Esophagus (tissue), 2 donors: Measurements from ENCODE around the gene NR1I3. TPM values are rescaled to one million over a fixed set of nuclear protein-coding genes. Genes with fewer than 3 reads are reported as not detected.
"Not testable (repeated sequence)": the region's sequence is repeated elsewhere in the genome, so short reads cannot be mapped to it uniquely, and the experiment has no call there.

Experiments
- H3K27ac ChIP-seq, 2 donors: one replicate each; pipeline ENCODE4 v1.5.1; 2013; ENCODE audit warnings: low read depth in 2 of 2, mild to moderate bottlenecking in 2 of 2, inconsistent platforms in 1 of 2, low read length in 1 of 2, moderate library complexity in 1 of 2
- H3K27me3 ChIP-seq, 2 donors: one replicate each; pipeline ENCODE4 v1.6.1; 2013; ENCODE audit warnings: low read length in 2 of 2, control low read depth in 1 of 2, mild to moderate bottlenecking in 1 of 2; ENCODE audit not compliant: insufficient read depth in 2 of 2, control insufficient read depth in 1 of 2
- H3K36me3 ChIP-seq, 2 donors: one replicate each; pipeline ENCODE4 v1.6.1; 2013; ENCODE audit warnings: low read length in 1 of 2; ENCODE audit not compliant: control insufficient read depth in 2 of 2, insufficient read depth in 2 of 2
- H3K4me1 ChIP-seq, 2 donors: one replicate each; pipeline ENCODE4 v1.6.1; 2013; ENCODE audit warnings: low read length in 1 of 2; ENCODE audit not compliant: control insufficient read depth in 2 of 2, insufficient read depth in 2 of 2
- H3K4me3 ChIP-seq, 2 donors: one replicate each; pipeline ENCODE4 v1.5.1; 2013; ENCODE audit warnings: low read length in 2 of 2, mild to moderate bottlenecking in 2 of 2, low read depth in 1 of 2, moderate library complexity in 1 of 2
- H3K9me3 ChIP-seq, 2 donors: one replicate each; pipeline ENCODE4 v1.6.1; 2013; ENCODE audit warnings: mild to moderate bottlenecking in 2 of 2, low read depth in 1 of 2, low read length in 1 of 2, moderate library complexity in 1 of 2; ENCODE audit not compliant: control insufficient read depth in 2 of 2, insufficient read depth in 1 of 2
- WGBS, 2 donors: extraction: QIAGEN DNeasy Blood & Tissue Kit; methylation state at CpG; one replicate each; pipeline ENCODE4 v1.1.7; 2013; 5-methylcytosine and 5-hydroxymethylcytosine counted together
- polyA plus RNA-seq, 2 donors: library from polyadenylated mRNA; stranded (reverse); fragments of 200-250 nt; gene quantifications; one replicate each; pipeline ENCODE4 v1.2.3, GENCODE V29; 2013
- donor health status: healthy with polysubstance abuse.
- donor health status: Bipolar disorder and iron deficiency.

The NR1I3 gene
- polyA plus RNA-seq, 2 donors: 0.07 TPM; not detected in 1

DNA sequence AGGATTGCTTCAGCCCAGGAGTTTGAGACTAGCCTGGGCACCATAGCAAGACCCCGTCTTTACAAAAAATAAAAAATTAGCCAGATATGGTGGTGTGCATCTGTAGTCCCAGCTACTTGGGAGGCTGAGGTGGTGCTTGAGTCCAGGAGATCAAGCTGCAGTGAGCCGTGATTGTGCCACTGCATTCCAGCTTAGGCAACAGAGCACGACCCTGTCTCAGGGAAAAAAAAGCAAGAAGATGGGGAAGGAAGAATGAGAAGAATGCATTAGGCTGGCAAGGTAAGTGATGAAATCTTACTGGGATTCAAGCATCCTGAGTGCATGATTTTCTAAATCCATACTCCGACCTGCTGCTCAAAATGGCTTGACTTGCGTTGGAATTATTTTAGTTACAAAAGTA, 27.3 kb upstream of the NR1I3 start:
- Histone ChIP-seq H3K4me3 (no peak overlapping the region), H3K9me3 (no peaks in the 10 kb centered on the region), H3K36me3 (no peaks in the 10 kb centered on the region), H3K4me1 (peaks cover 2 to 6% of the 10 kb centered on the region in 2 donors), H3K27me3 (no peaks in the 10 kb centered on the region), H3K27ac (no peak overlapping the region)
- WGBS, 2 donors: 82 to 85% methylated on average over 5 of the region's 5 CpGs

DNA sequence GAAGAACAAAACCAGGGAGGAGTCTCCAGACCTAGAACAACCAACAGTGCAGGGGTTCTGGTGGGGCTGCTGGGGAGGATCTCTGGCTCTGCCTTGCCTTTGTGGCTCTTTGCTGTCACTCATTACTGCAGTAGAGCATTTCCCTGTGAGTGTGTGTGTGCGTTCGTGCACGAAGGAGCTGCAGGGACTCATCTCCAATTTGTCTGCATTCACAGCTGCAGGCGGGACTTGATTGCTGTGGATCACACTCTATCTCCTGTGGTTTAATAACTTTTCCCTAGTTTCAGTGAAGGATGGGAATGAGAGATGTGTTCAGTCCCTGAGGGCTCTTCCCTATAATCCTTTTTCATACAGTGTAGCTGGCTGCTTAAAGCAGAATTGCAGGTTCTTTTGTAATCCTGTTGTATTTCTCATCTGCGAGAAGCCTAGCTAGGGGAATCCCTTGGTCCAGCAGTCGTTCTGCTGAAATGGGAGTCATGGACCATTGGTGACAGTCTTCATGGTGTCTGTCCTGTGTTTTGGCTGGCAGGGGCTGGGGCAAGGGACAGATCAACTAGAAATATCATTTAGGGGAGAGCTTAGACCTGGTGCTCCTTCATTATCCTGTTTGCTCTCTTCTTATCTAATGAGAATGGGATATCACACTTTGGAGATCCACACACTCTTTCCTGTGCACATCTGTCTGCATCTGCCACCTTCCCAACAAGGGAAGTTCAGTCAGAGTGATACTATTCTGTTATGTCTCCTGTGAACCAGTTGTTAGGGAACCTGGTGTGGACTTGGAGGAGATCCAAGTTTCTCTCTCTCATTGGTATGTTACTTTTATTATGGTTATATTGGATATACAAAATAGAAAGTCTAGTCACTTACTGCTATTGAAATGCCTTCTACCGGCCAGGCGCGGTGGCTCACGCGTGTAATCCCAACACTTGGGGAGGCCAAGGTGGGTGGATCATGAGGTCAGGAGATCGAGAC, 23.5 kb upstream of the NR1I3 start:
- Histone ChIP-seq H3K36me3 (no peaks in the 10 kb centered on the region), H3K4me1 (peaks cover 8 to 9% of the 10 kb centered on the region in 2 donors), H3K27me3 (no peaks in the 10 kb centered on the region), H3K4me3 (no peak overlapping the region), H3K9me3 (peaks cover 0 to 9% of the 10 kb centered on the region in 2 donors), H3K27ac (peak overlapping the region; percentile 5 to 62)
- WGBS, 2 donors: 49 to 59% methylated on average over 12 of the region's 12 CpGs

DNA sequence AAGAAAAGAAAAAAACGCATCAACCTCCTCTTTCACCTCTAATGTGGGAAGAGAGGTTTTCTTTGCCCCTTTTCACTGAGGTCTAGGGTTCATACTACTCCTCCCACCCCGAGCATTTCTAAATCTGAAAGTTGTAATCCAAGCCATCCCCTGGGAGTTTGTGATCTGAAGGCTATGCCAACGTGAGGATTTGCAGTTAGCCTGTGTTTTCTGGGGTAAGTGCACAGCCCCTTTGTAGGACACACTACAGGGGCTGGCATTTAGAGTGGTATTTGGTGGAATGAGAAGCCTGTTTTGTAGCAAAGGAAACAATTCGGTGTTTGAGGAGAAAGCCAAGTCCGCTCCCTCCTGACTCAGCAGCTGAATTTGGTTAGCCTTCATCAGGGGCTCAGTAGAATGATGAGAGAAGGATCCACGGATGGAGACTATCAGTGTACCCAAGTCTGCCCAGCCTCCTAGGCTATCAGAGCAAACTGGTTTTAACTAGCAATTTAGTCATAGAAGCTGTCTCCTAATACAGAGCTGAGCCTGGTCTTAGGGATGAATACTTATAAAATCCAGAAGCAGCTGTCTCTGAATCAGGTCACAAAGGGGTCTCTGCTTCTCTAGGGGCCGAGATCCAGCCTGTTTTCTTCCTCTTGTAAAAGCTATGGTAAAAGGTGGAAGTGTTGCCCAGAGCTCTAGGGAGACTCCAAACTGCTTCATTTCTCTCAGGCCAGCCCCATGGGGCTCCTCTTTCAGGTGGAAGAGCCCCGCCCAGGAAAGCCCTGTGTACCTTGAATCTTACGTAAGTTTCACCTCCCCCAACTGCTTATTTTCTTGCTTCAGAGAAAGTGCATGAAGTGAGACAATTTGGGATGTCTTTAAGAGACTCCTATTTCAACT, 22.6 kb upstream of the NR1I3 start:
- Histone ChIP-seq H3K4me1 (peaks cover 8 to 9% of the 10 kb centered on the region in 2 donors), H3K36me3 (no peaks in the 10 kb centered on the region), H3K27me3 (no peaks in the 10 kb centered on the region), H3K9me3 (peaks cover 0 to 9% of the 10 kb centered on the region in 2 donors), H3K27ac (peak overlapping the region; percentile 5 to 62), H3K4me3 (no peak overlapping the region)
- WGBS, 2 donors: 32% methylated on average over 9 of the region's 9 CpGs

DNA sequence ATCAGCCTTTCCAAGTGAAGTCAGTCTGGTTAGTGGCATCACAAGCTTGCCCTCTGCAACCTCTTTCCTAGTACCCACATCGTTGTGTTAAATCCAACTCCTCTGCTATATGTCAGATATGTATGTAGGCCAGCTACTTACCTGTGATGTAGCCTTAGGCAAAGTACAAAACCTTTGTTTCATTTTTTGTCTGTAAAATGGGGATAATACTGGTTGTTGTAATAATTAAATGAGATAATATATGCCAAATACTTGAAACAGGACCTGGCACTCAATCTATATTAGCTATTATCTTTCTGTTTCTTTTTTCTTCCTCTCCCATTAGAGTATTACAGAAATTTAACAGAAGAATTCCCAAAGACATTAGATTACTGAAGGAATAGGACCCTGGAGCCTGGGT, 21.8 kb upstream of the NR1I3 start:
- WGBS, 2 donors: 41 to 59% methylated on average over 1 of the region's 1 CpG
- Histone ChIP-seq H3K4me1 (peaks cover 8 to 9% of the 10 kb centered on the region in 2 donors), H3K9me3 (peaks cover 0 to 9% of the 10 kb centered on the region in 2 donors), H3K27me3 (no peaks in the 10 kb centered on the region), H3K27ac (no peak overlapping the region), H3K36me3 (no peaks in the 10 kb centered on the region), H3K4me3 (peak overlapping the region in 1 of 2 donors; percentile 63)

DNA sequence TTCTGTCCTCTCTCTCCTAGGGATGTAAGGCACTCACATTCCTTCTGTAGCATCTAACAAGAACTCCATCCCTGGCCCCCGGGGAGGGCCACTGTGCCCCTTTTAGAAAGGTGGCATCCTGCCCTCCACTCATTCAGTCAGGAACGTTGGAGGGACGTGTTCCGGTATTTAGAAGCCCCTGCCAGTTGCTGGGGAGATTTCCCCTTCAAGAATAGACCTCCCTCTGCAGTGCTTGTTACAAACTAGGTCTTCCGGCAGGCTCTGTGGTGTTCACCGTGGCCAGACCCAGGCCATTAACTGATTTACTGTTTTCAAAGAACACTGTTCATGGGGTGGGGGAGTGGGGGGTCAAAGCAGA, 21.3 kb upstream of the NR1I3 start:
- no peak overlapping the region for H3K27ac ChIP-seq
- peak overlapping the region; percentile 60 to 63 for H3K4me3 ChIP-seq
- H3K9me3 ChIP-seq: peaks cover 0 to 9% of the 10 kb centered on the region in 2 donors
- 44 to 45% methylated on average over 6 of the region's 6 CpGs for WGBS, 2 donors
- H3K36me3 ChIP-seq: no peaks in the 10 kb centered on the region
- no peaks in the 10 kb centered on the region for H3K27me3 ChIP-seq
- peaks cover 8 to 9% of the 10 kb centered on the region in 2 donors for H3K4me1 ChIP-seq

DNA sequence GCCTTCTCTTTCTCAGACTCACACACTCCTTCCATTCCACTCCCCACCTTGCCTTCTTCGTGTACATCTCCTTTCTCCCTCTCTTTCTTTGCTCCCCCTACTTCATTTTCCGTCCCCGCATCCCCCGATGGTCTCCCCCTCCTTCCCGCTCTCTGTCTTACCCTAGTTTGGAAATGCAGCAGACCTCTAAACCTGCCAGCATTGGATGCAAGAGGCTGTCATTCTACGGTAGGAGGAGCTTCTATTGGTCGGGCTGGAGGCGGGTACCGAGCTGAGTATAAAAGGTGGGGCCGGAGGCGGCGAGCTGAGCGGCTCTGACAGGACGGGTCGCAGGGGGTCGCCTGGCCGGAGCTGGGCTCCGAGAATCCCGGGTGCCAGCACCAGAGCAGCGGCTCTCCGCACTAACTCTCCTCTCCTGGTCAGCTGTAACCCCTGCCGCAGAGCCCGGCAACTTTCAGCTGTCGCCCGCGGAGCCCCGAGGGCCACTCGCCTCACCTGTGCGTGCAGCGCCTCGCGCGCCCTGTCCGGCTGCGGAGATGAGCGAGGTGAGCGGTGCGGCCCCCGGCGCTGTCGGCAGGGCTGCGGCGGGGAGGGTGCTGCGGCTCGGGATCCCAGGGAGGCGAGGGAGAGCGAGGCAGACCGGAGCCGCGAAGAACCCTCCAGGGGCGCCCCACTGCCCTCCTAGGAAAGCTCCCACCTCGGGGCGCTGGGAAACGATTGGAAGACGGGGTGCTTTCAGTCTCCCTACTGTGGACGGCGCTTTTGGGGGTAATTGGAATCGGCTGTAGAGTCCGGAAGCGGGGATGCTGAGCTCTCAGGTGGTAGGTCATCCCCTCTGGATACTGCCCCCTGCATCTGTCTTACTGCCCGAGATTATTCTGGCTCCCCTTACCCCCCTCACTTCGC, 20.7 kb upstream of the NR1I3 start, which contains the start of gene PCP4L1:
Gene PCP4L1, plus strand, starts transcription at position 307 of the 906 bp plus-strand sequence. Its CDS starts 230 bp downstream, at position 537.
- peaks cover 0 to 9% of the 10 kb centered on the region in 2 donors for H3K9me3 ChIP-seq
- H3K27ac ChIP-seq: no peak within 1 kb of the TSS
- H3K4me1 ChIP-seq: peaks cover 8 to 9% of the 10 kb centered on the region in 2 donors
- H3K27me3 ChIP-seq: no peaks in the 10 kb centered on the region
- peak within 1 kb of the TSS; percentile 60 to 63 for H3K4me3 ChIP-seq
- WGBS, 2 donors: 2 to 4% methylated on average over 62 of the region's 62 CpGs
- no peaks in the 10 kb centered on the region for H3K36me3 ChIP-seq

DNA sequence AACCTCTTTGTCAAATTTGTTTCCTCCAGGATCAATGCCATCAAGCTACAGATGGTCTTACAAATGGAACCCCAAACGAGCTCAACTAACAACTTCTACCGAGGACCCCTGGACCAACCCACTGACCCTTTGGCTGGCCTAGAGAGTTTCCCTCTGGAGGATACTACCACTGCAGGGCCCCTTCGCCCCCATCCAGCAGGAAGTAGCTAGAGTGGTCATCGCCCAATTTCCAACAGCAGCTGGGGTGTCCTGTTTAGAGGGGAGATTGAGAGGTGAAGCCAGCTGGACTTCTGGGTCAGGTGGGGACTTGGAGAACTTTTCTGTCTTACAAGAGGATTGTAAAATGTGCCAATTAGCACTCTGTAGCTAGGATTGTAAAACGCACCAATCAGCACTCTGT, 19.1 kb upstream of the NR1I3 start:
- not testable (repeated sequence) for H3K9me3 ChIP-seq, H3K36me3 ChIP-seq, H3K27me3 ChIP-seq, H3K4me1 ChIP-seq, H3K4me3 ChIP-seq
- WGBS, 2 donors: 89 to 94% methylated on average over 5 of the region's 5 CpGs
- H3K27ac ChIP-seq: peak overlapping the region; percentile 32 to 79

DNA sequence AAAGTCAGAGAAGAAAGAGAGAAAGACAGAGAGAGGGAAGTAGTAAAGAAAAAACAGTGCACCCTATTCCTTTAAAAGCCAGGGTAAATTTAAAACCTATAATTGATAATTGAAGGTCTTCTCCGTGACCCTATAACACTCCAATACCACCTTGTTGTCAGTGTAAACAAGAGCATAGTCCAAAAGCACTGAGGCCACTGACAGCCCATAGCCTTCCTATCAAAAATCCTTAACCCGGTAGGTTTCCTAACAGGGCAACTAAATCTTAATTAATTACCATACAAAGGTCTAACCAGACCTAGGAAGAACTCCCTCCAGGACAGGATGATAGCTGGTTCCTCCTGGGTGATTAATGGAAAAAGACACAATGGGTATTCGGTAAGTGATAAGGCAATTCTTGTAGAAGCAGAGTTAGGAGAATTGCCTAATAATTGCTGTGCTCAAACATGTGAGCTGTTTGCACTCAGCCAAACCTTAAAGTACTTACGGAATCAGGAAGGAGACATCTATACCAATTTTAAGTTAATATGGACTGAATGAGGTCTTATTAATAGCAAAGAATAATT, 18.0 kb upstream of the NR1I3 start:
- H3K9me3 ChIP-seq, H3K4me1 ChIP-seq, H3K36me3 ChIP-seq, H3K4me3 ChIP-seq, H3K27me3 ChIP-seq: not testable (repeated sequence)
- WGBS, 2 donors: 60 to 62% methylated on average over 4 of the region's 4 CpGs
- H3K27ac ChIP-seq: peak overlapping the region in 1 of 2 donors; percentile 31
